ENCODE measurements around the gene ZCCHC8.
"Not testable (repeated sequence)": the region's sequence is repeated elsewhere in the genome, so short reads cannot be mapped to it uniquely, and the experiment has no call there.

Gene ZCCHC8

GRCh38 chr12:122474324-122474716, 26.4 kb downstream of the ZCCHC8 start:
- H3K4me1 ChIP-seq (ENCODE audit: control insufficient read depth, low read length) = no peaks in the 10 kb centered on the region
- H3K9me2 ChIP-seq (replicated peaks; ENCODE audit: control insufficient read depth, low read length) = no peaks in the 10 kb centered on the region
- no peak overlapping the region for H3K4me3 ChIP-seq (ENCODE audit: low read length)
- H4K20me1 ChIP-seq (ENCODE audit: control insufficient read depth, insufficient read depth, low read depth, low read length) = no peaks in the 10 kb centered on the region
- H3K4me2 ChIP-seq (ENCODE audit: low read length) = no peak overlapping the region
- H3K27me3 ChIP-seq (ENCODE audit: control insufficient read depth, low read length) = no peaks in the 10 kb centered on the region
- TF ChIP-seq EZH2phosphoT487 (IDR thresholded peaks at IDR 0.05; ENCODE audit: borderline replicate concordance, low read length) (no peak), CTCF (IDR thresholded peaks at IDR 0.05; ENCODE audit: low read depth, low read length, poor library complexity, severe bottlenecking) (no peak)
- peaks cover 69% of the 10 kb centered on the region for H3K36me3 ChIP-seq (ENCODE audit: control insufficient read depth, low read length)
- H3K79me2 ChIP-seq (ENCODE audit: control insufficient read depth, low read length) = no peaks in the 10 kb centered on the region
- H3K9me3 ChIP-seq (ENCODE audit: control insufficient read depth, insufficient read depth, low read length) = no peaks in the 10 kb centered on the region
- no peak overlapping the region for H3K27ac ChIP-seq (ENCODE audit: low read depth, low read length)
- H3F3A ChIP-seq (ENCODE audit: control insufficient read depth, insufficient read depth) = peaks cover 15% of the 10 kb centered on the region

- H3K4me3 ChIP-seq (ENCODE audit: low read length) = no peak overlapping the region
- no peak overlapping the region for H3K27ac ChIP-seq (ENCODE audit: low read depth, low read length)
- no peaks in the 10 kb centered on the region for H3K9me3 ChIP-seq (ENCODE audit: control insufficient read depth, insufficient read depth, low read length)
These were observed 27.0 kb downstream of the ZCCHC8 start for GRCh38 chr12:122473543-122474323.

GRCh38 chr12:122471324-122472226, 29.2 kb downstream of the ZCCHC8 start:
- Histone ChIP-seq H3K27ac (ENCODE audit: low read depth, low read length) (no peak overlapping the region), H3K4me3 (ENCODE audit: low read length) (no peak overlapping the region), H3K9me2 (replicated peaks; ENCODE audit: control insufficient read depth, low read length) (no peaks in the 10 kb centered on the region), H3K4me1 (ENCODE audit: control insufficient read depth, low read length) (peaks cover 3% of the 10 kb centered on the region), H4K20me1 (ENCODE audit: control insufficient read depth, insufficient read depth, low read depth, low read length) (no peaks in the 10 kb centered on the region), H3K4me2 (ENCODE audit: low read length) (no peak overlapping the region), H3K27me3 (ENCODE audit: control insufficient read depth, low read length) (no peaks in the 10 kb centered on the region), H3K9me3 (ENCODE audit: control insufficient read depth, insufficient read depth, low read length) (no peaks in the 10 kb centered on the region), H3K36me3 (ENCODE audit: control insufficient read depth, low read length) (peaks cover 47% of the 10 kb centered on the region), H3K79me2 (ENCODE audit: control insufficient read depth, low read length) (no peaks in the 10 kb centered on the region), H3F3A (ENCODE audit: control insufficient read depth, insufficient read depth) (peaks cover 19% of the 10 kb centered on the region)
- TF ChIP-seq CTCF (IDR thresholded peaks at IDR 0.05; ENCODE audit: low read depth, low read length, poor library complexity, severe bottlenecking) = peak; percentile 70
- no peak for TF ChIP-seq EZH2phosphoT487 (IDR thresholded peaks at IDR 0.05; ENCODE audit: borderline replicate concordance, low read length)

More at GRCh38 chr12:122473543-122474323, 27.0 kb downstream of the ZCCHC8 start:
- no peaks in the 10 kb centered on the region for H3K4me1 ChIP-seq (ENCODE audit: control insufficient read depth, low read length)
- H3K9me2 ChIP-seq (replicated peaks; ENCODE audit: control insufficient read depth, low read length) = no peaks in the 10 kb centered on the region
- peaks cover 15% of the 10 kb centered on the region for H3F3A ChIP-seq (ENCODE audit: control insufficient read depth, insufficient read depth)
- H4K20me1 ChIP-seq (ENCODE audit: control insufficient read depth, insufficient read depth, low read depth, low read length) = no peaks in the 10 kb centered on the region
- H3K36me3 ChIP-seq (ENCODE audit: control insufficient read depth, low read length) = peaks cover 63% of the 10 kb centered on the region
- H3K79me2 ChIP-seq (ENCODE audit: control insufficient read depth, low read length) = no peaks in the 10 kb centered on the region
- TF ChIP-seq EZH2phosphoT487 (IDR thresholded peaks at IDR 0.05; ENCODE audit: borderline replicate concordance, low read length) (no peak), CTCF (IDR thresholded peaks at IDR 0.05; ENCODE audit: low read depth, low read length, poor library complexity, severe bottlenecking) (no peak)
- H3K4me2 ChIP-seq (ENCODE audit: low read length) = no peak overlapping the region
- H3K27me3 ChIP-seq (ENCODE audit: control insufficient read depth, low read length) = no peaks in the 10 kb centered on the region

GRCh38 chr12:122470576-122470975, 30.2 kb downstream of the ZCCHC8 start:
- H3K4me3 ChIP-seq (ENCODE audit: low read length); H3K4me2 ChIP-seq (ENCODE audit: low read length); H4K20me1 ChIP-seq (ENCODE audit: control insufficient read depth, insufficient read depth, low read depth, low read length); H3K4me1 ChIP-seq (ENCODE audit: control insufficient read depth, low read length); H3K27me3 ChIP-seq (ENCODE audit: control insufficient read depth, low read length); H3K9me3 ChIP-seq (ENCODE audit: control insufficient read depth, insufficient read depth, low read length); H3K79me2 ChIP-seq (ENCODE audit: control insufficient read depth, low read length); H3K9me2 ChIP-seq (replicated peaks; ENCODE audit: control insufficient read depth, low read length); H3K27ac ChIP-seq (ENCODE audit: low read depth, low read length): not testable (repeated sequence)
- Histone ChIP-seq H3K36me3 (ENCODE audit: control insufficient read depth, low read length) (peaks cover 37% of the 10 kb centered on the region), H3F3A (ENCODE audit: control insufficient read depth, insufficient read depth) (peaks cover 19% of the 10 kb centered on the region)

- H3K27ac ChIP-seq (ENCODE audit: low read depth, low read length); H3K79me2 ChIP-seq (ENCODE audit: control insufficient read depth, low read length); H3K4me2 ChIP-seq (ENCODE audit: low read length); H3K4me1 ChIP-seq (ENCODE audit: control insufficient read depth, low read length); H3K9me2 ChIP-seq (replicated peaks; ENCODE audit: control insufficient read depth, low read length); H4K20me1 ChIP-seq (ENCODE audit: control insufficient read depth, insufficient read depth, low read depth, low read length); H3K9me3 ChIP-seq (ENCODE audit: control insufficient read depth, insufficient read depth, low read length); H3K27me3 ChIP-seq (ENCODE audit: control insufficient read depth, low read length); H3K4me3 ChIP-seq (ENCODE audit: low read length): not testable (repeated sequence)
- Histone ChIP-seq H3F3A (ENCODE audit: control insufficient read depth, insufficient read depth) (peaks cover 19% of the 10 kb centered on the region), H3K36me3 (ENCODE audit: control insufficient read depth, low read length) (peaks cover 31% of the 10 kb centered on the region)
These were observed 30.9 kb downstream of the ZCCHC8 start for GRCh38 chr12:122469856-122470255.

Data from DOHH2 (cell line).